NCI-H2171 (cell line): ENCODE data around the gene CCSER2.
"Not testable (repeated sequence)": the region's sequence is repeated elsewhere in the genome, so short reads cannot be mapped to it uniquely, and the experiment has no call there.

Source experiments
- DNase-seq: peaks from one replicate; lab custom pipeline; 2025; lab: John Stamatoyannopoulos, UW

Gene CCSER2

DNA sequence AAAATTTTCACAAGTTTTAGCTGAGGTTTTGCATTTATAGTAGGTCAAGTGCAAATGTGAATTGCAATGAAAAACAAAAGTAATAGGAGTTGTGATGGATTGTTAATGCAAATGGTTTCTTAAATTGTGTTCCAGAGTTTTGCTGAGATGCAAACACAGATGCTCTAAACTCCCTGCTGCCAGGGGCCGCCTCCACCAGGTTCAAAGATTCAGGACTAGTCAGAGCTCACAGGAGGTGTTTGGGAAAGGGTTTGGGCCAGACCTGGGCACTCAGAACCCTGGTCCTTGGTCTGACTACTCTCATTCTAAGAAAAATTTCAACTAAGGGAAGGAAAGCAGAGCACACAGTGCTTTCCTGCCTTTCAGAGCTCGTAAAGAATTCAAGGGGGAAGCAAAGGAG is 193.1 kb downstream of the CCSER2 start:
- no peak for DNase-seq

GRCh38 chr10:84522612-84523462 is 194.4 kb downstream of the CCSER2 start:
- no peak for DNase-seq

DNA sequence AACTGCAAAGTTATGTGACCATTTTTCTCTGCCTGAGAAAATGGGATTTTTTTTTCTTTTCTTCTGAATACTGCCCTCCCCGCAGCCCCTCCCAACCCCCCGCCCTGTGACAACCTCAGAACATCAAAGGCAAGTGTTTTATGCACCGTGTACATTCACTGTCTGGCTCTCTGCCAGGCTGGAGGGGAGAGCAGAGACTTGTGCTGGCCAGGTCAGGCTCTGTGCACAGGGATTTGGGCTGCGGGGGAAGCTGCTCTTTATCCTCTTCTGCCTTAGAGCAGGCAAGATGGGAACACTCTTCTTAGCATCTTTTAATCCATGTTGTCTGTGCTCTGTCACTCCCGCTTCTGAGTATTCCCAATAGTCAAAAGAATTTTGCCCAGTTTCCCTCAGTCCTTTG is 195.1 kb downstream of the CCSER2 start:
- DNase-seq: no peak

- DNase-seq: no peak
These were observed 196.0 kb downstream of the CCSER2 start for GRCh38 chr10:84524435-84524834.

GRCh38 chr10:84525120-84525806 is 196.9 kb downstream of the CCSER2 start:
- DNase-seq: no peak

DNA sequence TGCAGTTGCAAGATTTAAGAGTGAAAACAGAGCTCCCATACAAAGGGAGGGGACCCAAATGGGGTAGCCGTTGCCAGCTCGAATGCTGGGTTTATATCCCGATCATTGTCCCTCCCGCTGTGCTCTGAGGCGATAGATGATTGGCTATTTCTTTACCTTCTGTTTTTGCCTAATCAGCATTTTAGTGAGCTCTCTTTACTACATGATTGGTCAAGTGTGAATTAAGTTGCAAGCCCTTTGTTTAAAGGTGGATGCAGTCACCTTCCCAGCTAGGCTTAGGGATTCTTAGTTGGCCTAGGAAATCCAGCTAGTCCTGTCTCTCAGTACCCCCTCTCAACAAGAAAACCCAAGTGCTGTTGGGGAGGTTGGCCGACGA is 197.4 kb downstream of the CCSER2 start:
- not testable (repeated sequence) for DNase-seq

GRCh38 chr10:84527386-84527785 is 199.0 kb downstream of the CCSER2 start:
- DNase-seq: not testable (repeated sequence)

DNA sequence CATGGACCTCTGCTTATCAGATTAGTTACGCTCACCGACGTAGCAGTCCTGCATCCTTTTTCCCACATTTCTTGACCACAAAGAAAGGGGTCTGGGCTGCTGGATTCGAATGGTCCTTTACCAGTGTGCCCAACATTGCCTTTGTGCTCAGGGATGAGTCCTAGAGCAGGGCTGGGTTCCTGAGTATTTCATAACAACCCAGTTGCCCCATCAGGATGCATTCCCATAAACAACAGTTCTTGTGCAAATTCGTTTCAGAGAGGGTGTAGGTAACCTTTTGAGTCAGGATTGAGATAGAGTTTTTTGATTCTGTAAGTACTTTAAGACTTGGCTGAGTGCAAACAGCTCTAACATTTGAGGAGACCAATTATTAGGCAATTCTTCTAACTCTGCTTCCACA is 200.1 kb downstream of the CCSER2 start:
- not testable (repeated sequence) for DNase-seq

DNA sequence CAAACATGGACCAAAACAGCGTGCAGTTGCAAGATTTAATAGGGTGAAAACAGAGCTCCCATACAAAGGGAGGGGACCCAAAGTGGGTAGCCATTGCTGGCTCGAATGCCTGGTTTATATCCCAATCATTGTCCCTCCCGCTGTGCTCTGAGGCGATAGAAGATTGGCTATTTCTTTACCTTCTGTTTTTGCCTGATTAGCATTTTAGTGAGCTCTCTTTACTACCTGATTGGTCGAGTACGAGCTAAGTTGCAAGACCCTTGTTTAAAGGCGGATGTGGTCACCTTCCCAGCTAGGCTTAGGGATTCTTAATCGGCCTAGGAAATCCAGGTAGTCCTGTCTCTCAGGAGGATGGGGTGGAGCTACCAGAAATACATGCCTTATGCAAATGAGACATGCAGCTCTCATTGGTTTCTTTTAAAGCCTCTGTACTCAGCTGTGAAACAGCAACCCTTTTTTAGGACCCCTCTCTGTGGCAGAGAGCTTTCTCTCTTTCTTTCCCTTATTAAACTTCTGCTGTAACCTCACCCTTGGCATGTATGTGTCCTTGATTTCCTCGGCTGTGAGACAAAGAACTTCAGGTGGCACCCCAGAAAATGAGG is 202.4 kb downstream of the CCSER2 start:
- DNase-seq: no peak

DNA sequence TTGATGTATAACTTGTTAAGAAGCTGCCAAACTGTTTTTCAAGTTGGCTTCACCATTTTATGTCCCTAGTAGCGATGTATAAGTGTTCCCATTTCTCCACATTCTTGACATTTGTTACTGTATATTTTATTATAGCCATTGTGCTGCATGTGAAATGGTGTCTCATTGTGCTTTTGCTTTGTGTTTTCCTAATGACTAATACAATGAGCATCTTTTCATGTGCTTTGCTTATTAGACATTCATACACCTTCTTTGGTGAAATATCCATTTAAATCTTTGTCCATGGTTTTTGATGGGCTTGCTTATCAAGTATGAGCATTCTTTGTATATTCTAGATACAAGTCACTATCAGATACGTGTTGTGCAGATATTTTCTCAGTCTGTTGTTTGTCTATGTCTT is 203.0 kb downstream of the CCSER2 start:
- DNase-seq: no peak

GRCh38 chr10:84534168-84534567 is 205.8 kb downstream of the CCSER2 start:
- DNase-seq: no peak

DNA sequence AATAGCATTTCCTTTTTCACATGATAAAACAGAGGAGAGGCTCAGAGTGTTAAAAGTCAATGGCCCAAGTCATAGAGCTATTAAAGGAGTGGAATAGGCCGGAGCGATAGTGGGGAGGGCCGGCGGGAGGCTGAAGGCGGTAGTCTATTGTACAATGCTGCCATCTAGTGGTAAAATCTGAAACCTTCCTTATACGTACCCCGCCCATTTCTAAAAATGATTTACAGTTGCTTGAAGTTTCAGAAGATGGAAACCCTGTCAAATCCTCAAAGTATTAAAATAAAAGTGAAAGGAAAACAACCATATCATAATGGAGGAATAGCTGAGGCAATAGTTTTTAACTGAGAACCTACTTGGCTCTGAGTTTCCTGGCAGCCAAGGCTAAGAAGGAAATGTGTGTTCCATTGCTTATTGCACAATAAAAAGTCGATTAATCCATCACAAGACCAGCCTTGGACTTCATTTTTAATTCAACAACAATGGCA is 209.1 kb downstream of the CCSER2 start:
- peak; percentile 9 for DNase-seq

GRCh38 chr10:84538036-84538435 is 209.6 kb downstream of the CCSER2 start:
- no peak for DNase-seq

DNA sequence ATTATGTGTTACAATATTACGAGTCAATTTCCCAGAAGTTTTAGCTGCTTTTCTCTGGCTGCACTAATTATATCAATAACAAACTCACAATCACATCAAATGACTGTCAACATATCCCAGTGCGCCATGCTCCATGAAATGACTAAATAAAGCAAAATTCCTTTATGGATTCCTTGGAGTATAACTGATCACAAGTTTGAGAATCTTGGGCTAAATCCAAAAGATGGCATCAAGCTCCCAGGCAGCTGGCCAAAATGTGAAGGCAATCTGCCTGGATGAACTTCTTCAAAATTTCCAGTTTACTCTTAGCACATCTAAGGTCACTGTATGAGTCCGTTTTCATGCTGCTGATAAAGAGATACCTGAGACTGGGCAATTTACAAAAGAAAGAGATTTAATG is 210.8 kb downstream of the CCSER2 start:
- no peak for DNase-seq

GRCh38 chr10:84540022-84540616 is 211.7 kb downstream of the CCSER2 start:
- DNase-seq: no peak

GRCh38 chr10:84540617-84541288 is 212.4 kb downstream of the CCSER2 start:
- DNase-seq: peak; percentile 52

DNA sequence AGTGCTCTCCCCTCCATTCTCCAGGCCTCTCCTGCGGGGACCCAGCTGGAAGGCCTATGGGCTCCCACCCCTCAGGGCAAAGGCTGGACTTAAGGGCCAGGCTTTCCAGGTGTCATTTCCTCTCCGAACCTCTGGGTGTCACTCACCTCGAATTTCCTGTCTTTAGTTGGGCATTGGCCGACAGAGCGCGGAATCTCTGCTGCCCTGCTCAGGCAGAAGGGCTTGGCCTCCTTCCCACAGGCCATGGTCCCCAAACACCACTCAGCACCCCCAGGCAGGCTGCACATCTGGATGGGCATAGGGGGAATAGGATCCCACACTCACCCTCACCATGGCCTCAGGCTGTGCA is 212.9 kb downstream of the CCSER2 start:
- DNase-seq: no peak

- DNase-seq: peak; percentile 50
These were observed 214.4 kb downstream of the CCSER2 start for GRCh38 chr10:84542522-84543490.

GRCh38 chr10:84543948-84544347 is 215.6 kb downstream of the CCSER2 start:
- no peak for DNase-seq

DNA sequence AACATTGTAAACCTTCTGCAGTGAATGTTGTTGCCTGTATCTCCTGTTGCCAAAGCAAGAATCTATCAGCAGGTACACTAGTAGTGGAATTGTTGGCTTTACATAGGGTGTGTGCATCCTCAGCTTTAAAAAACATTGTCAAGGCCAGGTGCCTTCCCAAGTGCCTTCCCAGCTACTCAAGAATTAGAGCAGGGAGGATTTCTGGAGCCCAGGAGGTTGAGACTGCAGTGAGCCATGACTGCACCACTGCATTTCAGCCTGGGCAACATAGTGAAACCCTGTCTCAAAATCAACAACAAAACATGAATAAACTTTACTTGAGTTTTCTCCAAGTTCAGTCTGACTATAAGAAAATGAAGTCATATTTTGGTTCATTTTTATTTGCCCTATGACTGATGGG is 217.3 kb downstream of the CCSER2 start:
- DNase-seq: no peak

GRCh38 chr10:84546609-84547008 is 218.2 kb downstream of the CCSER2 start:
- DNase-seq: no peak
